ENCODE measurements around the gene C19orf67. TPM values are rescaled to one million over a fixed set of nuclear protein-coding genes. Genes with fewer than 3 reads are reported as not detected.

The C19orf67 gene
- total RNA-seq, 4 donors from 2014 or later, result not detected

GRCh38 chr19:14035706-14036105 lies 49.9 kb downstream of the C19orf67 start:
- TF ChIP-seq CTCF (IDR thresholded peaks at IDR 0.05; ENCODE audit: low read depth), result no peak

- TF ChIP-seq CTCF (IDR thresholded peaks at IDR 0.05; ENCODE audit: low read depth), result no peak
Measured at GRCh38 chr19:14033946-14034345, 51.6 kb downstream of the C19orf67 start.

- no peak for TF ChIP-seq CTCF (IDR thresholded peaks at IDR 0.05; ENCODE audit: low read depth)
Measured at GRCh38 chr19:14031719-14032480, 53.7 kb downstream of the C19orf67 start, which contains the start of gene IL27RA. Gene IL27RA (plus strand): TSS chr19:14031762. CDS start chr19:14031873, 111 bp downstream.

Other genes starting within 250 kb of the C19orf67 start
- not detected for gene NANOS3, start 208.6 kb downstream of the C19orf67 start, total RNA-seq
- 1 to 10 TPM in 2 of 4 donors, under 1 TPM in 1, not detected in 1; 0.66 to 3.0 (median 1.0) TPM for gene BRME1, start 179.7 kb downstream of the C19orf67 start, total RNA-seq
- 10 to 100 TPM; 15.2 to 36.2 (median 16.5) TPM for gene CC2D1A, start 179.6 kb downstream of the C19orf67 start, total RNA-seq
- 1 to 10 TPM in 1 of 4 donors, under 1 TPM in 3; 0.44 to 1.1 (median 0.91) TPM for gene PODNL1, start 147.4 kb downstream of the C19orf67 start, total RNA-seq
- 10 to 100 TPM in 3 of 4 donors, 1 to 10 TPM in 1; 8.4 to 17.3 (median 12.0) TPM for gene DCAF15, start 133.3 kb downstream of the C19orf67 start, total RNA-seq
- 1 to 10 TPM; 2.2 to 4.1 (median 2.2) TPM for gene RFX1, start 79.5 kb downstream of the C19orf67 start, total RNA-seq
- not detected for gene RLN3, start 57.6 kb downstream of the C19orf67 start, total RNA-seq
- gene IL27RA, start 54.0 kb downstream of the C19orf67 start, total RNA-seq, result 1 to 10 TPM; 4.1 to 7.0 (median 6.2) TPM
- gene PALM3, start 23.7 kb downstream of the C19orf67 start, total RNA-seq, result not detected
- gene MISP3, start 13.0 kb downstream of the C19orf67 start, total RNA-seq, result 1 to 10 TPM in 3 of 4 donors, not detected in 1; 1.3 to 3.7 (median 3.6) TPM
- 10 to 100 TPM in 3 of 4 donors, 1 to 10 TPM in 1; 8.6 to 21.9 (median 11.3) TPM for gene SAMD1, start 5.0 kb upstream of the C19orf67 start, total RNA-seq
- 10 to 100 TPM; 37.3 to 81.8 (median 45.6) TPM for gene PRKACA, start 32.0 kb upstream of the C19orf67 start, total RNA-seq
- gene ASF1B, start 50.8 kb upstream of the C19orf67 start, total RNA-seq, result under 1 TPM in 3 of 4 donors, not detected in 1; 0.34 to 0.82 (median 0.66) TPM
- 10 to 100 TPM in 2 of 4 donors, 1 to 10 TPM in 2; 8.2 to 25.2 (median 11.4) TPM for gene ADGRL1, start 120.4 kb upstream of the C19orf67 start, total RNA-seq